Measurements from ENCODE around the gene CPOX.
"Not testable (repeated sequence)": the region's sequence is repeated elsewhere in the genome, so short reads cannot be mapped to it uniquely, and the experiment has no call there.

Gene CPOX

GRCh38 chr3:98561727-98562521 lies 31.5 kb downstream of the CPOX start:
- DNase-seq, result no peak

DNA sequence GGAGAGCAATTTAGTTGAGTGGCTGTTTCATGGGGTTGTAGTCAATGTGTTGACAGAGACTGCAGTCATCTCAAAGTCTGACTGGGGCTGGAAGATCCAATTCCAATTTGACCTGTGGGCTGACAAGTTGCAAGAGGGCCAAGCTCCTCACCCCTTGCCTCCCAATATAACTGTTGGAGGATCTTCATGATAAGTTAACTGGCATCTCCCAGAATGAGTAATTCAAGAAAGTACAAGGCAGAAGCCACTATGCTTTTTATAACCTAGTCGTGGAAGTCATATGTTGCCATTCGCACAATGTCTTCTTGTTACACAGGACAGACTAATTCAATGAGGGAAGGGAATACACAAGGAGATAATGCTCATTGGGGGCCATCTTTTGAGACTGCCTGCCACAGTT lies 32.5 kb downstream of the CPOX start:
- no peak for DNase-seq

GRCh38 chr3:98559769-98560168 lies 33.6 kb downstream of the CPOX start:
- DNase-seq, result not testable (repeated sequence)

- no peak for DNase-seq
Measured at GRCh38 chr3:98558100-98558827, 35.1 kb downstream of the CPOX start.

DNA sequence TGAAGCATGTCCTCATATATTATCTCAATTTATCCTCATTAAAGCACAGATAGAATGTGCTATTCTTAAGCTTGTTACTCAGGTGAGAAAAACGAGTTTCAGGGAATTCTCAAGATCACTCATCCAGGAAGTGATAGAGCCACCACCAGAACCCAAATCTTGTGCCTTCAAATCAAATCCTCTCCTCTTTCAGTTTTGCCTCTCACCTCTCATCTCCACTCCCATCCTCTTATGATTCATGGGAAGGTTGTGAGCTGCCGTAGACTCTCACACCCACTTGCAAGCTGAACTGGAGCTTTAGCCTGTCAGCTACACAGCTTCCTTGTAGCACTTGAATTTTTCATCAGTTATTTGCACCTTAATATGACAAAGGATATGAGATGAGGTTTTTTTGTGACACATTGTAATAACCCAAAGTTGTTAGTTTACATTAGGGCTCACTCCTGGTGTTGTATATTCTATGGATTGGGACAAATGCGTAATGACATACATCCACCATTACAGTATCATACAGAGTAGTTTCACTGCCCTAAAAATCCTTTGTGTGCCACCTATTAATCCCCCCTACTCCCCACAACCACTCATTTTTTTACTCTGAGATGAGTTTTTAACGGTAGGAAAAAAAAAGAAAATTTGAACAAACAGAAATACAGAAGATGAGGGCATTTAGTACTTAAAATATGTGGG lies 35.9 kb downstream of the CPOX start:
- DNase-seq, result no peak

- no peak for DNase-seq
Measured at GRCh38 chr3:98556164-98557130, 37.0 kb downstream of the CPOX start.

DNA sequence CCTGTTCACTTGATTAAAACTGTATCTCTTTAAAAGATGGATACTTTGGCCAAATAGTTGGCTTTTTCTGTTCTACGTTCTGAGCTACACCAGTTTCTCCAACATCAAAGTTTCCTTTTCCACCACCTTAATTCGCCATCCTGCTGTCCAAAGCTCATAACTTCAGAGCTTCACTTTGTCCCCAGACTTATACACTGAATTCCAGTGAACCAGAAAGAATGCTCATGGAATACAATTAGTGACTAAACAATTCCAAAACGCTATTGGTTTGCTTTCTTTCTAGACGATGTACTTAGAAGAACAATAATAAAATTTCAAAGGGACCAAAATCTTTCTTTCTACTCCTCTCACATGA lies 38.4 kb downstream of the CPOX start:
- DNase-seq, result no peak

DNA sequence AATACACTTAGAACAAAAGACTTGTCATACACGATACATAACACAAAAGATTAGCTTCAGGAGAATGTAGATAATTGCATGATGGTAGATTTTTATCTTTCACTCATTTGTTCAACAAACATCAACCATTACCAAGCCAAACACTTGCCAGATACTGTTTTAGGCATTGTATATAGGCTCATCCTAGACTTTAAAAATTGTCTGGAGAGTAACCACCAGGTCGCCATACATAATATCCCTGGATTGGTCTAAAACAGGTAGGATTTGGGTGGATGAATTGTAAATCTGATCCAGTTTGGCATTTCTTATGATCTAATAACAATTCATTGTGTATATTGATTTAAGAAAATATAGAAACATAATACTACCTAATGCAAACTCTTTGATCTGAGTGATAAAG lies 38.8 kb downstream of the CPOX start:
- no peak for DNase-seq

DNA sequence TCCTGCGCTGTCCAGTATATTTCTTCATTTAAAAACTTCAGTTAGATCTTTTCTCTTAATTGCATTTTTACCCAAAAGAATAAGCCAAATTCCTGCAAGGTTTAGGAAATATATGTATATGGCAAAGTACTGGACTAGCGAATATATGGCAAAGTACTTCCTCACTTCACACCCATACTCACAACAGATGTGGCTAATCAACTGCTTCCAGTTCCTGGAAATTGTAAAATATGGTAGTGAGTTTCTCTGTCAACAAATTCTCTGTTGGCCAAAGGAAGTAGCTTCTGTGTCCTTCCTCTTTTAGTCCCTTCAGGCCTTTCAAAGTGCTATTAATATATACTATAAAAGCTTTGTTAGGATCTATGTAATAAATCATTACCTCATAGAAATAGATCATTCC lies 39.7 kb downstream of the CPOX start:
- no peak for DNase-seq

- DNase-seq, result no peak
Measured at GRCh38 chr3:98553021-98553563, 40.3 kb downstream of the CPOX start.

GRCh38 chr3:98552232-98553020 lies 41.0 kb downstream of the CPOX start:
- no peak for DNase-seq

GRCh38 chr3:98551754-98552153 lies 41.7 kb downstream of the CPOX start:
- DNase-seq, result no peak

GRCh38 chr3:98551236-98551635 lies 42.2 kb downstream of the CPOX start:
- DNase-seq, result no peak

DNA sequence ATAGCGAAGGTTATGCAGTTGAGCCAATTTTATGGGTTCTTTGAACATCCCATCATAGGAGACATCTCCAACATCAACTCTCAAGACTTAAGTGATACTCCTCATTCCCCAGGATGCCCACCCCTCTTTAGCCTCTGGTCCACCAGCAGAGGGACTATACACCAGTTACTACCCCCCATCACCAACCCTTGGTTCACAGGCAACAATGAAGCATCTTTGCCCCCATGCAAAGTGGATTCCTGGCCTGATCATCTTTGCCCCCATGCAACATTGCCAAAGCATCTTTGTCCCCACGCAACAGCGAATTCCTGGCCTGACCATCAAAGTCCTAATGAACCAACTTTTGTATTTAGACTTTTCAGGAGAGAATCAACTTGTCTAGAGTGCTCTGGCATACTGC lies 42.6 kb downstream of the CPOX start:
- DNase-seq, result no peak

GRCh38 chr3:98548544-98548943 lies 44.9 kb downstream of the CPOX start:
- no peak for DNase-seq

GRCh38 chr3:98545940-98546339 lies 47.5 kb downstream of the CPOX start:
- DNase-seq, result no peak

- no peak for DNase-seq
Measured at GRCh38 chr3:98542623-98543022, 50.8 kb downstream of the CPOX start.

- DNase-seq, result no peak
Measured at GRCh38 chr3:98541695-98542094, 51.7 kb downstream of the CPOX start.

- DNase-seq, result no peak
Measured at GRCh38 chr3:98540346-98540745, 53.1 kb downstream of the CPOX start.

- no peak for DNase-seq
Measured at GRCh38 chr3:98536456-98537017, 56.9 kb downstream of the CPOX start.

- no peak for DNase-seq
Measured at GRCh38 chr3:98534734-98535133, 58.7 kb downstream of the CPOX start.

Data from NCI-H187 (cell line).